ENCODE data around the gene GNAZ.

The GNAZ gene

GRCh38 chr22:23061471-23062280, 8.6 kb upstream of the GNAZ start:
- Histone ChIP-seq H3K4me3 (ENCODE audit: severe bottlenecking) (no peak overlapping the region), H3K36me3 (ENCODE audit: low read depth) (no peaks in the 10 kb centered on the region), H3K27ac (ENCODE audit: poor library complexity, severe bottlenecking) (no peak overlapping the region), H3K4me1 (ENCODE audit: insufficient read depth, poor library complexity, severe bottlenecking) (no peaks in the 10 kb centered on the region), H3K9me3 (ENCODE audit: severe bottlenecking) (peaks cover 16% of the 10 kb centered on the region), H3K27me3 (ENCODE audit: insufficient read depth, poor library complexity, severe bottlenecking) (no peaks in the 10 kb centered on the region)
- no peak for TF ChIP-seq CTCF (IDR thresholded peaks at IDR 0.05; ENCODE audit: poor library complexity, severe bottlenecking)
- ATAC-seq (ENCODE audit: low read depth), result no peak
- peak; percentile 36 for DNase-seq (ENCODE audit: low spot score)

- Histone ChIP-seq H3K4me1 (ENCODE audit: insufficient read depth, poor library complexity, severe bottlenecking) (no peaks in the 10 kb centered on the region), H3K9me3 (ENCODE audit: severe bottlenecking) (peaks cover 10% of the 10 kb centered on the region), H3K27me3 (ENCODE audit: insufficient read depth, poor library complexity, severe bottlenecking) (no peaks in the 10 kb centered on the region), H3K4me3 (ENCODE audit: severe bottlenecking) (no peak overlapping the region), H3K27ac (ENCODE audit: poor library complexity, severe bottlenecking) (no peak overlapping the region), H3K36me3 (ENCODE audit: low read depth) (no peaks in the 10 kb centered on the region)
- DNase-seq (ENCODE audit: low spot score) (no peak), ATAC-seq (ENCODE audit: low read depth) (no peak)
- no peak for TF ChIP-seq CTCF (IDR thresholded peaks at IDR 0.05; ENCODE audit: poor library complexity, severe bottlenecking)
Measured at GRCh38 chr22:23062616-23063538, 7.4 kb upstream of the GNAZ start.

GRCh38 chr22:23063539-23064380, 6.6 kb upstream of the GNAZ start:
- ATAC-seq (ENCODE audit: low read depth), result no peak
- Histone ChIP-seq H3K9me3 (ENCODE audit: severe bottlenecking) (peaks cover 10% of the 10 kb centered on the region), H3K4me1 (ENCODE audit: insufficient read depth, poor library complexity, severe bottlenecking) (no peaks in the 10 kb centered on the region), H3K27me3 (ENCODE audit: insufficient read depth, poor library complexity, severe bottlenecking) (no peaks in the 10 kb centered on the region), H3K36me3 (ENCODE audit: low read depth) (no peaks in the 10 kb centered on the region), H3K27ac (ENCODE audit: poor library complexity, severe bottlenecking) (no peak overlapping the region), H3K4me3 (ENCODE audit: severe bottlenecking) (no peak overlapping the region)
- DNase-seq (ENCODE audit: low spot score), result peak; percentile 48
- no peak for TF ChIP-seq CTCF (IDR thresholded peaks at IDR 0.05; ENCODE audit: poor library complexity, severe bottlenecking)

- ATAC-seq (ENCODE audit: low read depth) (no peak), DNase-seq (ENCODE audit: low spot score) (peak; percentile 31)
- peaks cover 10% of the 10 kb centered on the region for H3K9me3 ChIP-seq (ENCODE audit: severe bottlenecking)
- no peaks in the 10 kb centered on the region for H3K4me1 ChIP-seq (ENCODE audit: insufficient read depth, poor library complexity, severe bottlenecking)
- no peak overlapping the region for H3K4me3 ChIP-seq (ENCODE audit: severe bottlenecking)
- H3K36me3 ChIP-seq (ENCODE audit: low read depth), result no peaks in the 10 kb centered on the region
- no peak for TF ChIP-seq CTCF (IDR thresholded peaks at IDR 0.05; ENCODE audit: poor library complexity, severe bottlenecking)
- H3K27me3 ChIP-seq (ENCODE audit: insufficient read depth, poor library complexity, severe bottlenecking), result no peaks in the 10 kb centered on the region
- H3K27ac ChIP-seq (ENCODE audit: poor library complexity, severe bottlenecking), result no peak overlapping the region
Measured at GRCh38 chr22:23064381-23065068, 5.8 kb upstream of the GNAZ start.

All from RWPE2 (cell line).